HTR-8/SVneo (cell line): ENCODE results near the gene ECM2.
A peak's percentile ranks its signal among the peaks of the same experiment; 100 is the strongest.

ENCODE experiments used
- DNase-seq: peaks from one replicate; pipeline ENCODE4 v3.0.0; 2011; ENCODE audit warnings: low spot score, mixed read lengths; ENCODE audit not compliant: insufficient read length
- FAIRE-seq: peaks from 2 replicates; lab custom pipeline; 2011; peaks lifted over from hg19 to GRCh38; lab: Jason Lieb, UNC

ECM2 gene

DNA sequence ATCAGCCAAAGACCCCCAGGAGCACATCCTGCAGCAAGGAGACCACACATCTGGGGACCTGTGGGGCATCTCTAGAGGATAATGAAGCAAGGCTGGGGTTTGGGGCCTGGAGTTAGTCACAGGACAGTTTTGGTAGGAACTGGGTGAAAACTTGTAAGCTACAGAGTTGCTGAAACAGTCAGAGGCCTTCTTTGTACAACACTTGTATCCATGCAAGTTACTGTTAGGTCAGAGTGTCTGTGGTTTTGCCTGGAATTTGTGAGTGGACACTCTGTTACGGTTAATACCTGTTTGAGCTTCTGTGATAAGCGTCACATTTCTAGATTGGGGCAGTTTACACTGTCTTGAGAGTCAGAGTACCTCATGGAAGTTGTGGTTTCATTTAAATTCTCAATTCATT, 30.9 kb downstream of the ECM2 start:
- no peak for FAIRE-seq

DNA sequence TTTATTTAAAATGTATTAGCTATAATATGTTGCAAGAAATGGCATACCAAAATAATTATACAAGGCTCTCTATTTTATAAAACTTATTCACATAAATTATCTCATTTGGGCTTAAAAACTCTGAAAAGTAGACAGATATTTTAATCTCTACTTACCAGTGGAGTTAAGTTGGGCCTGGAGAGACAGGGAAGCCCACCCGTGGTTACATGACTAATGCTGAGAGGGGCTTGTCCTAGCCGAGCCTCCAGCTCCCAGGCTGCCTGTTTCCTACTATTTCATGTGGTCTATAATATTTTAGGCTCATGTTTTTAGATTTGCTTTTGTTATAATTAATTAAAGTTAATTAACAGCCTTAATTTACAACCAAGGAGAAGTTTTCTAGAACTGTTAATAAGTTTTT, 32.6 kb downstream of the ECM2 start:
- no peak for FAIRE-seq

More for the DNA sequence above, 30.9 kb downstream of the ECM2 start:
- no peak for DNase-seq

DNA sequence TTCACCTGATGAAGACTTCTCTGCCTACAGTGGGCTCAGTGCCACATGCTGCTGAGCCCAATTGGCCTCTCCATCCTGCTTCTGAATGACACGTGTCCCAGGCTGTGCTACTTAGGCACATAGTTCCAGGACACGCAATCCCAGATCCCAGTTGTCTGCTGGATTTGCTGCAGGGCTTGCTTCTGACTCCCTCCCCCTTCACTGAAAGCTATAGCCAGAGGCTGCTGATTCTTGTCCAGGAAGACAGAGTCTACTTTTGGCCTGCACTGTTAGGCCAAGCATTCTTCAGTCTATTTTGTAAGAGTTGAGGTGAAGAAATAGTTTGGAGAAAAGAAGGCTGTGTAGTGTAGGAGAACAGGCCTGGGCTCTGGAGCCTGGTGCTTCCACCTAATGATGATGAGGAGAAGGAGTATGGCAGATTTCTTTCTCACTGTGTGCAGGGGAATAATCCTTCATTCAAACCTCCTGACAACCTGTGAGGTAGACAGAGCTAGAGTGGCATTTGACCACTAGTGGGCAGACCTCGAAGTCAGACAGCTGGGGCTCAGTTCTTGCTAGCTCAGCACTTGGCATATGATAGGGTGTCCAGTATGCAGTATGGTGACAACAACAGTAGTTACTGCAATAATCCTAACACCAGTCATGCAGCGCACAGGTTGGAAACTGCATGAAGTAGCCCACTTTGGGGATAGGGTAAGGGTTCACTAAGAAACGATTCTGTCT, 34.0 kb downstream of the ECM2 start:
- FAIRE-seq (no peak), DNase-seq (no peak)

More for the DNA sequence above, 32.6 kb downstream of the ECM2 start:
- no peak for DNase-seq

- no peak for DNase-seq
- FAIRE-seq, result no peak
Measured at GRCh38 chr9:92500725-92501124, 35.1 kb downstream of the ECM2 start.

- FAIRE-seq (no peak), DNase-seq (no peak)
Measured at GRCh38 chr9:92499701-92500100, 36.1 kb downstream of the ECM2 start.

- FAIRE-seq (no peak), DNase-seq (no peak)
Measured at GRCh38 chr9:92496396-92497176, 39.2 kb downstream of the ECM2 start.

GRCh38 chr9:92494856-92495255, 40.9 kb downstream of the ECM2 start:
- FAIRE-seq (no peak), DNase-seq (no peak)

DNA sequence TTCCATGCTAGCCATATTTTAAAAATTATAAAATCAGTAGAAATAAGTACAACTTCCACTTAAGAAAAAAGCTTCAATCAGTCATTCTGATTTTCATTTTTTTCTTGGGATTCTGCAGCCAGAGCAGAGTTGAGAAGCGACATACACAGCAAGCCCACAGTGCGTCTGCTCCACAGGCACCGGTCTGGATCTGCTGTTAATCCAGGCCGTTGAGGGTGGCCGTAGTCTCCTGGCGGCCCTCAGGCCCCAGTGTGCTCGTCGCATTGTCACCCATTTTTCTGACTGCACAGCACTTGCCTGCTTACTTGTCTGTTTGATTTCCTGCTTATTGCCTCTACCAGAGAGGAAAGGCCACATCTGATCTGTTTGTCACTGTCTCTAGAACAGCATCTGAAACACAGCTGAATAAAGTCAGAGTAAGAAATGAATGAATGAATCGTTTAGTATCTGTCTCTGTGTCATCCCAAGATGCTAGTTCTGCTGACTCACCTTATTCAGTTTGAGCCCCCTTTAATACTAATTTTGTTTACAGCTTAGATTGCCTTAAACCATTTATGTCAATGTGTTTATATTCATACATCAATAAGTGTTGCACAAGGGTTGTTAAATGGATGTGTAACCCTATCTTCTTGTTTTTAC, 41.9 kb downstream of the ECM2 start:
- no peak for FAIRE-seq
- no peak for DNase-seq

GRCh38 chr9:92492781-92493401, 42.9 kb downstream of the ECM2 start:
- FAIRE-seq, result no peak
- DNase-seq, result no peak

- FAIRE-seq (no peak), DNase-seq (peak; percentile 15)
Measured at GRCh38 chr9:92488681-92489550, 46.9 kb downstream of the ECM2 start.

- DNase-seq (no peak), FAIRE-seq (no peak)
Measured at GRCh38 chr9:92486371-92486770, 49.4 kb downstream of the ECM2 start.

DNA sequence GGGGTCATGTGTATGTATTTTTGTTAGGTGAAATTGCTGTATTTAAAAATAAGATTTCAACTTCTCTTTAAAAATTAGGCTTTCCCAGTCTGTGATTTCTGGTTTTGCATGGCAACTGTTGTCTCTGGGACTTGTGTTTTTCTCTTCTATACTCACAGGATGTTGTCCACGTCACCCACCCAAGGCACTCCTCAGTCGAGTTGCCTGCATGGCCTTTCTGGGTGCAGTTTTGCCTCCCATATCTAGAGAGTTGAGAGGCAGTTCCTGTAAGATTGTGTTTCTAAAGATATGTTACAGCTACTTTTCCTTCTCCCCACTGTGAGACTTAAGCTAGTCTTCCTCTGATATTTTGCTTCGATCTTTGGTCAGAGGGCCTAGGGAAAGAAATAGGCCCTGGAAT, 51.2 kb downstream of the ECM2 start:
- FAIRE-seq (no peak), DNase-seq (no peak)

DNA sequence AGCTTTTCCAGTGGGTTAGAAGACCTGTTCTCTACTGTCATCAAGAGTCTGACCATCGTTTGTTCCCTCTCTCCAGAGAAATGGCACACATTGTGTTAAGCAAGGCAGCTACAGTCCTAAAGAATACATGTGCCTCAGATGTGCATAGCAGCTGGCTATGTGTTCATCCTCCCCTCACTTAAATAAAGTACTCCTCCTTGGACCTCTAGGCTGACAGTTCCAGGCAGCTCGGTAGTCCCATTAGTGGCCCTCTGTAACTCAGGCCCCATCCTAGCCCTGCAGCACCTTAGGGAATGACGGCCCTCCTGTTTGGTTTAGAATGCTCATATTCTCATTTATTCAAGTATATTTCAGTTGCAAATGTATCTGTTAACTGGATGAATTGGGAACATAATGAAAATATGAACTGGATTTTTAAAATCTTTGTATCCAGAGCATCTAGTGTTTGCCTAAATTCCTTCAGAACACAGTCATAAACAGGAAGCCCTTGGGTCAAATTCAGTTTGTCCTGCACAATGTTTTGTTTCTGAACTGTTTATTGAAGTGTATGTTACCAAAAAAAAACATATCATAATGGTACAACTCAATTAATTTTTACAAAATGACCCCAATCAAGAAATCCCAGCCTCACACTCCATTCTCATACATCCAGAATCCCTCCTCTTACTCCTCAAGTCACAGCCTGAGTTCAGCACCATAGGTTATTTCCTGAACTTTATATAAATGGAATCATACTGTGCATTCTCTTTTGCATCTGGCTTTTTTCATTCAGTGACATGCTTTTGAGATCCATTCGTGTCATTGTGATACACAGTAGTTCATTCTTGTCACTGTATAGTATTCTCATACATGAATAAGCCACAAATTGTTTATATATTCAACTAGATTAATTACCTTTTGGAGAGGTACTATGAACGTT, 51.9 kb downstream of the ECM2 start:
- FAIRE-seq, result no peak
- DNase-seq, result no peak

GRCh38 chr9:92482805-92483204, 53.0 kb downstream of the ECM2 start:
- no peak for FAIRE-seq
- no peak for DNase-seq

DNA sequence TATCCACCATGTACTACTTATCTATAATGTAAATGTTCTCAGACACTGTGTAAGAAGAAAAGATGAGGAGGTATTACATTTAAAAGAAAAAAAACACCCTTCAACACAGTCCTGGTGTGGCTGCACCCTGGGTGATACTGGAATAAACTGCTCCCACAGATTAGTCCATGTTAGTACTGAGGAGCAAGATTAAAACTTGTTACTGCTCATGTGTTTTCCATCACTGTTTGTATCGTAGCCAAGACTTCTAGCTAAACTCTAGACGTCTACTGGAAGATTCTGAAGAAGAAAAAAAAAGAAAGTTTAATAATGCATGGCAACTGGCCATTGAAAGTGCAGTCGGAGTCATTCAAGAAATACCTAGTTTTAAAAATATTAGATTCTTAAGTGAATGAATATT, 53.5 kb downstream of the ECM2 start, which contains the start of gene ASPN:
TSS of gene ASPN (minus strand) at position 178 of the 400 bp plus-strand sequence.
- FAIRE-seq (no peak), DNase-seq (no peak)

DNA sequence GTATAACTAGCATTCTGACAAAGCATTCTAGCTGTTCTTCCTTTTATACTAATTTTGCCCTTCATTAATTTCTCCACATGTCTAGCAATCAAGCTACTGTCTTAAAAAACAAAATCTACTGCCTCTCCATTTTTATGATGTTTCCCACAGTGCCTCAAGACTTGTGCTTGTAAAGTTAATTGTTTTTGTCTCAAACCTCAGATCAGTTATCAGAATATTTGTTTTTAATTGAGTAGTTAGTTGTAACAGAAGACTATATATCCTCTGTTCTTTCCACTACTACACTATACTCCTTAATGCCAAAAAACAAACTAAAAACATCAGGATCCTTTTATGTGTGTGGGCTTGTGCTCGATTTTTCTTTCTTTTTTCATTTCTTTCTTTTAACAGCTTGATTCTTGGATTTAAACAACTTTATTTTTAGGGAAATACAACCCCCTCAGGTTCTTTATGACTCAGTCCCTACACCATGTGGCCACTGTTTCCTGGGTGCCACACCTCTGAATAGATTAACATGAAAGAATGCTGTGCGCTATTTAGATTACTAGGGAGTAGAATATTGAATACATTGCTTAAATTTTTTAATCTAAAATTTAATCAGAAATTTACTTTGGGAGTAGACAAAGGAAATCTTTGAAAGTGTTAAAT, 54.7 kb downstream of the ECM2 start:
- DNase-seq, result no peak
- no peak for FAIRE-seq

DNA sequence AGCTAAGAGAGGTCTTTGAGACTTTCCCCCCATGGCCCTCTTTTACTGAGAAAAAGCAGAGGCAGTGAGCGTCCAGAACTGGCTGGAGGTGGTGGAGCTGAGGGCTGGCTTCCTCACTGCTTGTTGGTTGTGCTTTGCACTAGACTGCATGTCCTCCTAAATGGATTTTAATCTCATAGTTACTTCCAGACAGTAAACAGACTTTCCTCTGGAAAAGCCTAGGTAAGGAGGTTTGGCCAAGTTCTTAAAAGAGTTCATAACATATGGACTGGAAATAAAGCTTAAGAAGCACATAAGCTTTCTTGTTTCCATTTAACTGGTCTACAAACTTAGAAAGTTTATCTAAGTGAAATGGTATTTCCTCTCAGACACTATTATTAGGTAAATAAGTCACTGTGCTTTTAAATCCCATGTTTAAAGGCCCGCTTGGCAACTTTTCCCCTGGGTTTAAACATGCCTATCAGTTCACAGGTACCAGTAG, 55.5 kb downstream of the ECM2 start:
- FAIRE-seq (no peak), DNase-seq (no peak)

DNA sequence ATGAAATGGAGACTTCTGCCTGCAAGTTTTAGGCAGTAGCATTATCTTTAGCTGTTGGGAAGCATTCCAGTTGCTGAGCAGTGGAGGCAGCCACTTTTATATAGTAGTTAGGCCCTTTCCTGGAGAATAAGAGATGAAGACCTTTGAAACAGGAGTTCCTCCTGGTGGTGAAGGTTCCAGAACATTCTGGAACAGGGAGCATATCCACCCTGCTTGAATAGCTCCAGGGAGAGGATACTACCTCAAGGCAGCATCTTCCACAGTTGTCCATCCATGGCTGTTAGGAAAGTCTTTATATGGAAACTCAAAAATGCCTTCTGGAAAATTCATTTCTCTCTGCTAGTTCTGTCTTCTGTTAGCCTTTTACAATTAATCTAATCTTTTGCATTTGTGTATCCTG, 56.4 kb downstream of the ECM2 start:
- no peak for FAIRE-seq
- DNase-seq, result no peak
